Measurements from ENCODE around the gene TFB1M. TPM values are rescaled to one million over a fixed set of nuclear protein-coding genes. Genes with fewer than 3 reads are reported as not detected.

Gene TFB1M
- total RNA-seq, 2 experiments from 2014 or later = 45.1 to 48.5 TPM

DNA sequence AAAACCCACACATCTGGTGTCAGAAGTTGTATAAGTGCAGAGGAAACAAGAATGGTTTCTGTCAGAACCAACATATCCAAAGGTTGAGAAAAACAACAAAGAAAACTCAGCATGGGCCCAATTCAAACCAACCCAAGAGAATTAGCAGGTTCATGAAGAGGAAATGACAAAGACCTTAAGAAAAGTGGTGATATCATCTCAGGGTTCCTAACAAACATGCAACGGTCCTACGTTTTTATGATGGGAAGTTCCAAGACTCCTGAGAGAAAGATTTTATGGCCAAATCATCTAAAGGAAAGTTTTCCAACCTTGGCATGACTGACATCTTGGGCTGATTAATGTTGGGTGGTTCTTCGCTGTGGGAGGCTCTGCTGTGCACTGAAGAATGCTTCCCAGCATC lies 23.0 kb downstream of the TFB1M start:
- ChIA-PET CTCF (no interaction called here), POLR2A (no interaction called here)
- Mint-ChIP-seq H3K27ac (no peak overlapping the region), H3K4me1 (ENCODE audit: low read depth) (peaks cover 8% of the 10 kb centered on the region), H3K4me3 (no peak overlapping the region), H3K36me3 (peaks cover 49% of the 10 kb centered on the region), H3K27me3 (no peaks in the 10 kb centered on the region), H3K9me3 (no peaks in the 10 kb centered on the region)
- intact Hi-C loops (cut with micrococcal nuclease) = no loop called here
- no peak for DNase-seq

DNA sequence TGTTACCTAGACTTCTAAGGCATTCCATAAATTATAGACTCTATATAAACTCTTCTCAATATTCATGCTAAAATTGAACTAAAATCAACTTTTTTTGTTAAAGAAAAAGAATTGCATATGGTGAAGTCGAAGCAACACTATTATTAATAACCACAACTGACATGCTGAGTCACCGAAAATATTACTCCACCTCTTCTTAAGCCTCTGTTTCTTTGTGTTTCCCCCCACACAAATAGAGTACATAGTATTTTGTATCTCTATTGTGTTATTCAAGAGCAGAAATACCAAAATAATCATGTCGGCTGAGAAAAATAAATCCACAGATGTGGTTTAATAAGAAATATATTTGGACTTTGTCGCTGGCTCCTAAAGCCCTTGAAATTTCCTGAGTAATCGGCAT lies 23.8 kb downstream of the TFB1M start:
- intact Hi-C loops (cut with micrococcal nuclease) = no loop called here
- Mint-ChIP-seq H3K27ac (no peak overlapping the region), H3K27me3 (no peaks in the 10 kb centered on the region), H3K36me3 (peaks cover 48% of the 10 kb centered on the region), H3K4me1 (ENCODE audit: low read depth) (peaks cover 8% of the 10 kb centered on the region), H3K4me3 (no peak overlapping the region), H3K9me3 (no peaks in the 10 kb centered on the region)
- CTCF ChIA-PET = no interaction called here
- POLR2A ChIA-PET = no interaction called here
- no peak for DNase-seq

DNA sequence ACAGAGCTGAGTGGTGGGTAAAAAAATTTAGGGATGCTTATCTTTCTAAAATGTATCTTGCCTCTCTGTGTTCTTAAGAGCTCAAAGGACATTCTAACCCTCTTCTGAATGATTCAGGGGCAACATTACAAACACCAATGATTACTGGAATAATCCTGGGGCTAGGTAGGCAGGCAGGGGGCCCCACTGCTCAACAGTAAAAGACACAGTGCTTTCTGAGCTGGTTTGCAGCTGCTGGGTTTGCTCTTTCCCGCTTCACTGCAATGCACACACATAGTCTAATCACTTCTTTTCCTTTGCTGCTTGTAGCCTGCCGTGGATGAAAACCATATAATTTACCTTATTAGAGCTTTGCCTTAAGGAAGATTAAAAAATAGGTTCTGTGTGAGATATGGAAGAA lies 26.5 kb downstream of the TFB1M start:
- ChIA-PET CTCF (interaction anchor here (0.9 to 1.8 kb wide), 2 partner anchors 110 to 360 kb away, joined by 3 to 7 read pairs; no protein-coding TSS in a partner anchor), POLR2A (no interaction called here)
- Mint-ChIP-seq H3K9me3 (no peaks in the 10 kb centered on the region), H3K36me3 (peaks cover 51% of the 10 kb centered on the region), H3K4me1 (ENCODE audit: low read depth) (peaks cover 15% of the 10 kb centered on the region), H3K27me3 (no peaks in the 10 kb centered on the region), H3K27ac (no peak overlapping the region), H3K4me3 (no peak overlapping the region)
- intact Hi-C loops (cut with micrococcal nuclease) = no loop called here
- DNase-seq = no peak

DNA sequence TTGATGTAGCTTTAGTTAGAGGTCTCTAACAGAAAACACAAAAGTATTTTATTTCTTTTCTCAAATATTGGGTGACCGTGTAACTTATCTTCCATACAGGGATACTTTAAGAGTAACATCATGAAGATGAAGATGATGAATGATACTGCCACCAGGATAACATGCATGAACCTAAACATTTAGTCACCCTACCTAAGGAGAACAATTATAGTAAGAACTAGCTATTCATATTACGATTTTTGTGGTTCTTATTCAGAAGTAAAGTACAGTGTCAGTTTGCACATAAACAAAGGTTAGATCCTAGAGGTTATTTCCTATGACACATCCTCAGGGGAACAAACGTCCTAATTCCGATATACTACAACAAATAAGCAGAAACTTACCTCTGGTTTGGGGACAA lies 29.5 kb downstream of the TFB1M start:
- POLR2A ChIA-PET = no interaction called here
- Mint-ChIP-seq H3K27me3 (no peaks in the 10 kb centered on the region), H3K4me1 (ENCODE audit: low read depth) (peaks cover 8% of the 10 kb centered on the region), H3K9me3 (no peaks in the 10 kb centered on the region), H3K36me3 (peaks cover 44% of the 10 kb centered on the region), H3K4me3 (no peak overlapping the region), H3K27ac (no peak overlapping the region)
- intact Hi-C loops (cut with micrococcal nuclease) = no loop called here
- CTCF ChIA-PET = no interaction called here
- DNase-seq = no peak

DNA sequence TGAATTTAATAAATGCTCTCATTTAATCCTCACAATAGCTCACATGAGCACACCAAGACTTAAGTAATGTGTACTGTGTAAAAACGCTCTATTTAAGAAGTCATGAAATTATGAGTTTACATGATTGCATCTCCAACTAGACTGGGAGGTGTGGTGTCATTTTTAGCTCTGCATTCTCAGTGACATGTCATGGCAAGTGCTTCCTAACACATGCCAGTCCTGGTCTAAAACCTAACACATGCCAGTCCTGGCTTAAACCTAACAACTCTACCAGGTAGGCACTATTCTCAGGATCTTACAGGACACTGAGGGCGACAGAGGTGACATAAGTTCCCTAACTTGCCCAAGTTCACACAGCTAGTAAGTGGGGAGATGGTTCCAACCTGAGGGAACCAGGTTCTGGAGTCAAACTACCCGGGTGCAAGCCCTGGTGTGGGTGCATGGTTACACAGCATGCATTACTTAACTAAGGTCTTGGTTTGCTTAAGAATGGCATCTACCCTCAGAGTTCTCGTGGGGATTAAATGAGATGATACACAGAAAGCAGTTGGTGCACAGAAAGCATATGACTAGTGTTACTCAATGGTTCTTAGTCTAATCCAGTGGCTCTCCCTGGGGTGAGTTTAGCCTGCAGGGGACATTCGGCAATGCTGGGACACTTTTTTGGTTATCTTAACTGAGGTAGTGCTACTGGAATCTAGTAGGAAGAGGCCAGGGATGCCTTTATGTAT lies 35.8 kb downstream of the TFB1M start:
- intact Hi-C loops (cut with micrococcal nuclease) = no loop called here
- ChIA-PET POLR2A (no interaction called here), CTCF (interaction anchor here (1.9 kb wide), 1 partner anchor 350 kb away, joined by 6 read pairs; no protein-coding TSS in a partner anchor)
- H3K27me3 Mint-ChIP-seq = no peaks in the 10 kb centered on the region
- DNase-seq = no peak
- H3K4me3 Mint-ChIP-seq = no peak overlapping the region
- no peak overlapping the region for H3K27ac Mint-ChIP-seq
- peaks cover 23% of the 10 kb centered on the region for H3K36me3 Mint-ChIP-seq
- H3K4me1 Mint-ChIP-seq (ENCODE audit: low read depth) = peaks cover 5% of the 10 kb centered on the region
- no peaks in the 10 kb centered on the region for H3K9me3 Mint-ChIP-seq

DNA sequence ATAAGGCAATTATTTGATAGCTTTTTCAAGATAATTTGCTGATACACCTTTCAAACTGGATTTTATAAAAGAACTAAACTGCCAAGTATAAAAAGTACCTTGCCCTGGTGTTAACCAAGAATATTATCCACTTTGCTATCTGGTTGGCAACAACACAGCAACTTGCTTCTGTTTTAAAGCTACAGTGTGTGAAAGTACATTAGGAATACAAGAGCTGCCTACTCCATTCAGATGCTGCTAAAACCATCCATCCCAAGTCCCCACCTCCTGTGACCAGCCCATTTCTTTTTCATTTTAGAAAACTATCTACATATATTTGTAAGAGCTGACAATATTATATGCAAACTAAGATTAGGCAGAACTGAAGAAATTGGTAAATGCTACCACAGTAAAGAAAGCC lies 37.6 kb downstream of the TFB1M start:
- H3K27me3 Mint-ChIP-seq = no peaks in the 10 kb centered on the region
- no peaks in the 10 kb centered on the region for H3K9me3 Mint-ChIP-seq
- no peak overlapping the region for H3K4me3 Mint-ChIP-seq
- no peak for DNase-seq
- H3K27ac Mint-ChIP-seq = no peak overlapping the region
- peaks cover 6% of the 10 kb centered on the region for H3K4me1 Mint-ChIP-seq (ENCODE audit: low read depth)
- POLR2A ChIA-PET = no interaction called here
- intact Hi-C loops (cut with micrococcal nuclease) = no loop called here
- peaks cover 18% of the 10 kb centered on the region for H3K36me3 Mint-ChIP-seq
- CTCF ChIA-PET = interaction anchor here (0.8 to 2.5 kb wide), 3 partner anchors 9 to 348 kb away, joined by 3 to 9 read pairs (median 6); no protein-coding TSS in a partner anchor

DNA sequence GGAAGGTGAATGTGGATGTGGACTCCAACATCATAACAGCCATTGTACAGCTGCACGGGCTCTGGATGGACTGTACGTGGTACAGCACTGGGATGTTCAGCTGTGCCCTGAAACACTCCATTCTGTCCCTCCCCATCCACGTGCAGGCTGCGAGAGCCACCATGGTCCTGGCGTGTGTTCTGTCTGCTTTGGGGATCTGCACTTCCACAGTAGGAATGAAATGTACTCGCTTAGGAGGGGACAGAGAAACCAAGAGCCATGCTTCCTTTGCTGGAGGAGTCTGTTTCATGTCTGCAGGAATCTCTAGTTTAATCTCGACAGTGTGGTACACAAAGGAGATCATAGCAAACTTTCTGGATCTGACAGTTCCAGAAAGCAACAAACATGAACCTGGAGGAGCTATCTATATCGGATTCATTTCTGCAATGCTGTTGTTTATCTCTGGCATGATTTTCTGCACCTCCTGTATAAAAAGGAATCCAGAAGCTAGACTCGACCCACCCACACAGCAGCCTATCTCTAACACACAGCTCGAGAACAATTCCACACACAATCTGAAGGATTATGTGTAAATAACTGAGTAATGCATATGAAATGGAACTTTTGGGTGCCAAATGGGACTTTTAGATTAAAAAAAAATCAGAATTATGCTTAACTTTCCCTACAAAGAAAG lies 38.3 kb downstream of the TFB1M start:
- no peak overlapping the region for H3K4me3 Mint-ChIP-seq
- no peaks in the 10 kb centered on the region for H3K27me3 Mint-ChIP-seq
- peaks cover 18% of the 10 kb centered on the region for H3K36me3 Mint-ChIP-seq
- peaks cover 6% of the 10 kb centered on the region for H3K4me1 Mint-ChIP-seq (ENCODE audit: low read depth)
- ChIA-PET CTCF (interaction anchor here (0.6 to 2.5 kb wide), 2 partner anchors 8 to 98 kb away, joined by 3 to 9 read pairs; no protein-coding TSS in a partner anchor), POLR2A (no interaction called here)
- no peaks in the 10 kb centered on the region for H3K9me3 Mint-ChIP-seq
- intact Hi-C loops (cut with micrococcal nuclease) = no loop called here
- H3K27ac Mint-ChIP-seq = no peak overlapping the region
- no peak for DNase-seq

DNA sequence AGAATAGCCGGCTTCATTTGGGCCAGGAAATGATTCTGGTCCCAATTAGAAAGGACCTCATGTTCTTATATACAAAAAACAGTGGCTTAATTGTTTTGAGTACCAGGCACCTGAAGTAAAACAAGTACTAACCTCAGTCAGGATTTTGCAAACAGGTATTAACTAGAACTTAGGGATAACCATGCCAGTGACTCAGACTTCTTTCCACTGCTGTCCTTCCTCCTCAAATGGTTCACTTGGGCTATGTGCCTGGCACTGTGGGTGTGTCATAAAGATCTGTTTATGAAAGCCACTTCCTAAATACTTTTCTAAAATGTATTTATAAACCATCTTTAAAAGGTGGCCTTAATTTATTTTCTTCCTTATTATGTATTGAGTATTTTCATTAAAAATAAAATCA lies 39.8 kb downstream of the TFB1M start:
- ChIA-PET POLR2A (no interaction called here), CTCF (no interaction called here)
- no peaks in the 10 kb centered on the region for H3K27me3 Mint-ChIP-seq
- H3K4me3 Mint-ChIP-seq = no peak overlapping the region
- no peak for DNase-seq
- peaks cover 16% of the 10 kb centered on the region for H3K36me3 Mint-ChIP-seq
- H3K9me3 Mint-ChIP-seq = no peaks in the 10 kb centered on the region
- no peak overlapping the region for H3K27ac Mint-ChIP-seq
- H3K4me1 Mint-ChIP-seq (ENCODE audit: low read depth) = peaks cover 6% of the 10 kb centered on the region
- intact Hi-C loops (cut with micrococcal nuclease) = no loop called here

DNA sequence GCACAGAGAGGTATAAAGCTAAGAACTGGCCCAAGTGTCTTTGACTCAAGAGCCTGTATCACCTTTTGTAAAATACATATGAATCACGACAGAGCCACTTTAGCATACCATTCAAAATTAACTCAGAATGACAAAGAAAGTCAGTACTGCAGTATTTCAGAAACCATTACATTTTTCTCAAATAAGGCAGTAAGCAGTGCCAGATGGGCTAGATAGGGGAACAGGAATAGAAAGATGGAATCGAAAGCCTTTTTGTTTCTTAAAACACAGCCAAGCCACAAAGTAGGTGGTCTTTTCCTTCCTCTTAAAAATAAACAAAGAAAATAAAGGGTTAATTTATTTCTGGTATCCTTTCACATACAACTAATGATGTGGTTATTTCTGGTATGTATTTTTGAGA lies 40.2 kb downstream of the TFB1M start:
- intact Hi-C loops (cut with micrococcal nuclease) = no loop called here
- Mint-ChIP-seq H3K4me1 (ENCODE audit: low read depth) (peaks cover 3% of the 10 kb centered on the region), H3K27me3 (no peaks in the 10 kb centered on the region), H3K27ac (no peak overlapping the region), H3K36me3 (peaks cover 14% of the 10 kb centered on the region), H3K4me3 (no peak overlapping the region), H3K9me3 (no peaks in the 10 kb centered on the region)
- DNase-seq = no peak
- ChIA-PET CTCF (interaction anchor here (1.4 kb wide), 1 partner anchor 97 kb away, joined by 3 read pairs; no protein-coding TSS in a partner anchor), POLR2A (no interaction called here)

DNA sequence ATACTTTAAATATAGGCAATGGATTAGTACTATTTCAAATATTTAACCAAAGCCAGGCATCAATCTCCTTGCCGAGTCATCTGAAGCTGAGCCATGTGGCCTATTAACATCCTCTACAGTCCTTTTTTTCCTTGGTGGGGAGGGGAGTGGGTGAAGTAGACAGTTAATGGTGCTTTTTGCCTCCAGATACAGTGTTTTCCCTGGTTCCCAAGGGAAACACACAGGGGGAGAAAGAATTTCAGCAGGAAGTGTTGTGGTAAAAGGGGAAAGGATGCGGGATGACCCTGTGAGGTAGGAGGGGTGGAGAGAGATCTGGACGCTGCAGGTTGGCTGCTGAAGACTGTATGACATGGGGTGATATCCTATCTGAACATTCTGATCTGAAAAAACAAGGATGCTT lies 40.9 kb downstream of the TFB1M start:
- ChIA-PET POLR2A (no interaction called here), CTCF (interaction anchor here (1.4 kb wide), 1 partner anchor 96 kb away, joined by 3 read pairs; no protein-coding TSS in a partner anchor)
- no peaks in the 10 kb centered on the region for H3K9me3 Mint-ChIP-seq
- no peak overlapping the region for H3K4me3 Mint-ChIP-seq
- no peaks in the 10 kb centered on the region for H3K27me3 Mint-ChIP-seq
- DNase-seq = no peak
- H3K36me3 Mint-ChIP-seq = peaks cover 13% of the 10 kb centered on the region
- no peak overlapping the region for H3K27ac Mint-ChIP-seq
- peaks cover 4% of the 10 kb centered on the region for H3K4me1 Mint-ChIP-seq (ENCODE audit: low read depth)
- intact Hi-C loops (cut with micrococcal nuclease) = no loop called here

DNA sequence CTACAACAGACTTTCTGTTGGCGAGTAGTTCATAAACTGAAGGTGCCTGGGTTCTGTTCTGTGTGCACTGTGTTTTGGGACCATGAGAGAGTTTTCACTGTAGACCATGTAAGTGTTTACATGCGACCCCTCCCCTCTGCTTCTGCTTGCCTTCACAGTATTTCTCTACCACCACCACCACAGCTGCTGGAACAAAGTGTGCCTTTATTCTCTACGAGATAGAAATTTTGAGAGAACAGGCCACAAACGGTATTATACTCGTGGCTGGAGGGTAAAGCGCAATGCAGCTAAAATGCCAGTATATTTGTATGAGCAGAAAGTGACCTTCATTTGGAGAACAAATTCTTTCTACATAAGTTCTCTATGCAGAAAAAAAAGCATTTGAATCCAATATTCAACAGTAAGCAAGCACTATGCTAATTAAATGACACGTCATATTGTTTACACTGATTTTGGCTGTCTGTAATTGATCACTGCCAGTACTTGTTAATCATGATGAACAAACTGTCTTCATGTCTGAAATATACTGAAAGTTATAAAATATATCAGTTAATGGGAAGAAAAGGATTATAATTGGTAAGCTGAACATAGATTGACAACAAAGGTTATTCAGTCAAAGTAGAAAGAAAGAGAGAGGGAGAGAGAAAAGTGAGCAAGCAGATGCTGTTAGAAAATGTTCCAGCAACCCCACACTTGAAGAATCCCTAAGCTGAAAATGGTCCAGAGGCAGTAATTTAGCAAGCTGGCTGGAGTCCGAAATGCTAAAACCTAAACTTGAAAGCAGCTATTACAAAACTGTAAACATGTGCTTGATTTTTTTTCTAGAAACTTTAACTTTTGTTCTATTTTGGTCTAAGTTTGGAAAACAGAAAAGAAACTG lies 41.7 kb downstream of the TFB1M start:
- intact Hi-C loops (cut with micrococcal nuclease) = no loop called here
- DNase-seq = no peak
- Mint-ChIP-seq H3K4me1 (ENCODE audit: low read depth) (peaks cover 9% of the 10 kb centered on the region), H3K27me3 (no peaks in the 10 kb centered on the region), H3K4me3 (no peak overlapping the region), H3K27ac (no peak overlapping the region), H3K36me3 (peaks cover 17% of the 10 kb centered on the region), H3K9me3 (no peaks in the 10 kb centered on the region)
- ChIA-PET CTCF (interaction anchor here (0.7 to 1.4 kb wide), 3 partner anchors 16 to 95 kb away, joined by 3 read pairs; no protein-coding TSS in a partner anchor), POLR2A (no interaction called here)

DNA sequence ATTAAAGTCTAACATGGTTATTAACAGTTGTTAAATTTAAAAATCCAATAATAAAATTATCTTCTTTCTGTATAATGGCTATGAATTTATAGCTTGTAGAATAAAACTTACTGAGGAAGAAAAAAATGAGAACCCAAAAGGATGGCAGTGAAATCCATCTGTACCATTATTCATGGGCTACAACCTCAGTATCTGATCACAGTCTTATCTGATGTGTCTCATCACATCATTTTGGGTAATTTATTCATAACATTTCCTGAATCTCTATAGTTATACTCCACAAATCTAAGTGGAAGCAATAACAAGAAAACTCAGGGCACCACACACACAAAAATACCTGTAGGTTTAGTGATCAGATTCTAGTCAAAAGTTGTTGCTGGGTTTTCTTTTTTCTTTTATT lies 43.1 kb downstream of the TFB1M start:
- Mint-ChIP-seq H3K9me3 (no peaks in the 10 kb centered on the region), H3K27me3 (no peaks in the 10 kb centered on the region), H3K4me3 (no peak overlapping the region), H3K4me1 (ENCODE audit: low read depth) (peaks cover 9% of the 10 kb centered on the region), H3K27ac (no peak overlapping the region), H3K36me3 (peaks cover 21% of the 10 kb centered on the region)
- no peak for DNase-seq
- ChIA-PET POLR2A (no interaction called here), CTCF (interaction anchor here (1.4 to 1.9 kb wide), 4 partner anchors 9 to 343 kb away, joined by 4 to 6 read pairs (median 5); no protein-coding TSS in a partner anchor)
- intact Hi-C loops (cut with micrococcal nuclease) = no loop called here

Measured in activated CD4-positive, alpha-beta memory T cell treated with anti-CD3 and anti-CD28 coated beads for 36 hours (primary cell).